Endothelial cell of umbilical vein (primary cell): ENCODE results near the gene PDCD11. TPM values are rescaled to one million over a fixed set of nuclear protein-coding genes. Genes with fewer than 3 reads are reported as not detected.

Experiments
- BruUV-seq: library from RNA; stranded (reverse); fragments of 400-500 nt; replicated peaks from 2 replicates; lab custom pipeline; 2021; lab: Mats Ljungman, UMichigan
- CTCF ChIA-PET: fragments of 300-600, 350-600 bp; sonication (Branson Sonifier 250); formaldehyde crosslinking; loops from one replicate; lab custom pipeline; 2021; ENCODE audit warnings: antibody characterized with exemption, inconsistent platforms; lab: Charles Lee
- POLR2A ChIA-PET: fragments of 300-600, 350-600 bp; sonication (Branson Sonifier 250); formaldehyde crosslinking; loops from one replicate; lab custom pipeline; 2021; ENCODE audit warnings: antibody characterized with exemption, inconsistent platforms; lab: Charles Lee
- DNase-seq: peaks from one replicate; pipeline ENCODE4 v3.0.0-alpha.2; 2011; ENCODE audit warnings: low read depth, low spot score
- FAIRE-seq: peaks from 2 replicates; lab custom pipeline; 2011; peaks lifted over from hg19 to GRCh38; lab: Jason Lieb, UNC
- H2AFZ ChIP-seq: 2 replicates; pipeline ENCODE4 v1.6.0; 2012; ENCODE audit warnings: low read depth, low read length, control low read depth, inconsistent platforms
- H3K27ac ChIP-seq: 2 replicates; pipeline ENCODE4 v1.5.1; 2011; ENCODE audit warnings: low read depth, mild to moderate bottlenecking, control low read depth, low read length, moderate library complexity; ENCODE audit not compliant: insufficient read depth
- H3K27me3 ChIP-seq, 2 experiments: 2 replicates each; pipeline versions ENCODE4 v1.6.0 to v1.6.1; 2011; ENCODE audit warnings: low read length in 2 of 2, mixed read lengths in 1 of 2; ENCODE audit not compliant: control insufficient read depth in 2 of 2, insufficient read depth in 2 of 2
- H3K36me3 ChIP-seq, 2 experiments: 2 replicates in 1 of 2; 3 replicates in 1 of 2; pipeline ENCODE4 v1.5.1; 2011; ENCODE audit warnings: low read length in 2 of 2, mild to moderate bottlenecking in 1 of 2, moderate library complexity in 1 of 2; ENCODE audit not compliant: control insufficient read depth in 2 of 2, insufficient read depth in 2 of 2; ENCODE audit errors: extremely low read depth in 1 of 2
- H3K4me1 ChIP-seq: 3 replicates; pipeline ENCODE4 v1.5.1; 2011; ENCODE audit warnings: mild to moderate bottlenecking, low read length; ENCODE audit not compliant: control insufficient read depth, insufficient read depth; ENCODE audit errors: extremely low read depth
- H3K4me2 ChIP-seq: 2 replicates; pipeline ENCODE4 v1.6.1; 2011; ENCODE audit warnings: low read length, control low read depth, mixed read lengths; ENCODE audit not compliant: insufficient read depth
- H3K4me3 ChIP-seq, 3 experiments: fragments of 200-600 bp in 1 of 3; sonication (generic), shearing (Covaris generic) in 1 of 3; replicated peaks in 1 of 3; 2 replicates each; pipeline ENCODE4 v1.5.1; 2011 to 2016; ENCODE audit warnings: control low read depth in 3 of 3, low read length in 3 of 3, mild to moderate bottlenecking in 2 of 3, inconsistent platforms in 1 of 3, low read depth in 1 of 3, moderate library complexity in 1 of 3; ENCODE audit not compliant: insufficient read depth in 1 of 3
- H3K79me2 ChIP-seq: 2 replicates; pipeline ENCODE4 v1.6.0; 2012; ENCODE audit warnings: low read length, inconsistent platforms; ENCODE audit not compliant: control insufficient read depth, insufficient read depth
- H3K9ac ChIP-seq: replicated peaks from 2 replicates; pipeline ENCODE3; 2011; ENCODE audit warnings: low read length, control low read depth; ENCODE audit not compliant: insufficient read depth; ENCODE audit errors: extremely low read depth
- H3K9me1 ChIP-seq: replicated peaks from 3 replicates; pipeline ENCODE4 v1.6.0; 2011; ENCODE audit warnings: mild to moderate bottlenecking, low read length; ENCODE audit not compliant: control insufficient read depth, insufficient read depth; ENCODE audit errors: extremely low read depth
- H3K9me3 ChIP-seq: replicated peaks from 2 replicates; pipeline ENCODE4 v1.5.1; 2012; ENCODE audit warnings: low read length, inconsistent platforms; ENCODE audit not compliant: control insufficient read depth, insufficient read depth
- H4K20me1 ChIP-seq: replicated peaks from 2 replicates; pipeline ENCODE3; 2011; ENCODE audit warnings: mild to moderate bottlenecking, low read length; ENCODE audit not compliant: control insufficient read depth, insufficient read depth; ENCODE audit errors: extremely low read depth
- EZH2 ChIP-seq: IDR thresholded peaks from 2 replicates; pipeline ENCODE4 v1.6.1; 2012; ENCODE audit warnings: borderline replicate concordance, low read depth, mild to moderate bottlenecking, moderate library complexity, low read length, inconsistent platforms; ENCODE audit not compliant: severe bottlenecking
- FOS ChIP-seq: IDR thresholded peaks from 2 replicates; pipeline ENCODE4 v1.6.1; 2011; ENCODE audit warnings: mild to moderate bottlenecking, low read length, moderate library complexity, borderline replicate concordance; ENCODE audit not compliant: insufficient read depth
- GATA2 ChIP-seq: IDR thresholded peaks from 2 replicates; pipeline ENCODE4 v1.7.0; 2011; ENCODE audit warnings: low read depth, mild to moderate bottlenecking, moderate library complexity, mixed read lengths, low read length; ENCODE audit not compliant: insufficient read length, insufficient read depth
- JUN ChIP-seq: IDR thresholded peaks from 2 replicates; pipeline ENCODE4 v1.6.1; 2011; ENCODE audit warnings: borderline replicate concordance, low read depth; ENCODE audit not compliant: insufficient read length, insufficient read depth
- MAX ChIP-seq: IDR thresholded peaks from 2 replicates; pipeline ENCODE4 v1.6.1; 2011; ENCODE audit not compliant: insufficient read depth, insufficient read length
- MYC ChIP-seq: IDR thresholded peaks from one replicate; pipeline ENCODE4 v1.6.1; 2011; ENCODE audit warnings: mild to moderate bottlenecking, low read depth, low read length
- POLR2A ChIP-seq: IDR thresholded peaks from 2 replicates; pipeline ENCODE4 v1.6.1; 2012; ENCODE audit warnings: low read depth, mild to moderate bottlenecking, control low read depth, low read length
- POLR2AphosphoS5 ChIP-seq: IDR thresholded peaks from 2 replicates; pipeline ENCODE4 v1.6.1; 2012; ENCODE audit warnings: low read depth, mild to moderate bottlenecking, control low read depth, low read length, moderate library complexity; ENCODE audit not compliant: insufficient read depth
- dilution Hi-C: fragments of 300-500 bp; cut with MboI; formaldehyde crosslinking; loops from one replicate; pipeline ENCODE4 v1.15.0; 2019; ENCODE audit warnings: low sequenced_read_pairs; ENCODE audit not compliant: extremely low pct_ligation_motif_present
- intact Hi-C: fragments of 100-400 bp; cut with micrococcal nuclease; formaldehyde crosslinking; loops from one replicate; pipeline ENCODE4 v1.10.0; 2022
- polyA plus RNA-seq, 4 experiments: library from polyadenylated mRNA; depleted of rRNA in 3 of 4; stranded (reverse) in 3 of 4; unstranded in 1 of 4; fragments of >200 nt; gene quantifications; 2 replicates each; pipeline versions ENCODE4 v1.2.1 to v1.2.3, GENCODE V29; 2011 to 2012; ENCODE audit warnings: missing spikeins in 1 of 4
- total RNA-seq: library from RNA; stranded (reverse); gene quantifications from 2 replicates; pipeline ENCODE4 v1.2.3, GENCODE V29; 2021
- TF ChIP-seq, protein P1 (sequence below), 2 donors: IDR thresholded peaks; 1 replicate in 1 of 2; 2 replicates in 1 of 2; pipeline ENCODE4 v1.5.1; 2011; ENCODE audit warnings: low read length in 2 of 2, mild to moderate bottlenecking in 2 of 2, moderate library complexity in 2 of 2, control low read depth in 1 of 2, inconsistent platforms in 1 of 2, low read depth in 1 of 2; ENCODE audit not compliant: insufficient read depth in 1 of 2; ENCODE audit errors: extremely low read depth in 1 of 2

PDCD11 gene
- total and polyA plus RNA-seq, 2 donors (not counting 3 experiments of a cell fraction or from before 2014, with no cell fraction given), result 12.6 to 52.7 TPM

DNA sequence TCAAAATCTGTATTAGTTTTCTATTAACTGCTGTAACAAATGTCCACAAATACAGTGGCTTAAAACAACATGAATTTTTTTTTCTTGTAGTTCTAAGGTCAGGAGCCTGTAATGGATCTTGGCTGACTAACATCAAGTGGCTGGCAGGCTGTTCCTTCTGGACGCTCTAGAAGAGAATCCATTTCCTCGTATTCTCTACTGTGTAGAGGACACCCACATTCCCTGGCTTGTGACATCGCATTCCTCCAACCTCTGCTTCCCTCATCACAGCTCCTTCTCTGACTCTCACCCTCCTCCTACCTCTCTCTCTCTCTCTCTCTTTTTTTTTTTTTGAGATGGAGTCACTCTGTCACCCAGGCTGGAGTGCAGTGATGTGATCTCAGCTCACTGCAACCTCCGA, 67.1 kb downstream of the PDCD11 start:
- TF ChIP-seq MYC (no peak), FOS (no peak), POLR2A (no peak), JUN (no peak), POLR2AphosphoS5 (no peak), EZH2 (no peak), GATA2 (no peak), MAX (no peak)
- TF ChIP-seq, protein P1, sequence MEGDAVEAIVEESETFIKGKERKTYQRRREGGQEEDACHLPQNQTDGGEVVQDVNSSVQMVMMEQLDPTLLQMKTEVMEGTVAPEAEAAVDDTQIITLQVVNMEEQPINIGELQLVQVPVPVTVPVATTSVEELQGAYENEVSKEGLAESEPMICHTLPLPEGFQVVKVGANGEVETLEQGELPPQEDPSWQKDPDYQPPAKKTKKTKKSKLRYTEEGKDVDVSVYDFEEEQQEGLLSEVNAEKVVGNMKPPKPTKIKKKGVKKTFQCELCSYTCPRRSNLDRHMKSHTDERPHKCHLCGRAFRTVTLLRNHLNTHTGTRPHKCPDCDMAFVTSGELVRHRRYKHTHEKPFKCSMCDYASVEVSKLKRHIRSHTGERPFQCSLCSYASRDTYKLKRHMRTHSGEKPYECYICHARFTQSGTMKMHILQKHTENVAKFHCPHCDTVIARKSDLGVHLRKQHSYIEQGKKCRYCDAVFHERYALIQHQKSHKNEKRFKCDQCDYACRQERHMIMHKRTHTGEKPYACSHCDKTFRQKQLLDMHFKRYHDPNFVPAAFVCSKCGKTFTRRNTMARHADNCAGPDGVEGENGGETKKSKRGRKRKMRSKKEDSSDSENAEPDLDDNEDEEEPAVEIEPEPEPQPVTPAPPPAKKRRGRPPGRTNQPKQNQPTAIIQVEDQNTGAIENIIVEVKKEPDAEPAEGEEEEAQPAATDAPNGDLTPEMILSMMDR (IDR thresholded peaks at IDR 0.05; ENCODE audit: extremely low read depth in 1 of 2, insufficient read depth in 1 of 2, low read depth in 1 of 2, low read length in 2 of 2), result no peak
- Histone ChIP-seq H3K4me1 (no peaks in the 10 kb centered on the region), H3K9me3 (no peaks in the 10 kb centered on the region), H3K79me2 (no peaks in the 10 kb centered on the region), H3K36me3 (no peaks in the 10 kb centered on the region), H3K4me3 (no peak overlapping the region), H3K9ac (no peak overlapping the region), H3K9me1 (no peaks in the 10 kb centered on the region), H3K27me3 (peaks cover 0 to 2% of the 10 kb centered on the region in 2 experiments), H3K27ac (no peak overlapping the region), H2AFZ (no peak overlapping the region), H4K20me1 (no peaks in the 10 kb centered on the region), H3K4me2 (no peak overlapping the region)
- no TSS peak for BruUV-seq
- DNase-seq, result no peak
- CTCF ChIA-PET, result no interaction called here
- POLR2A ChIA-PET, result no interaction called here
- intact Hi-C loops (no loop called here), dilution Hi-C loops (no loop called here)
- FAIRE-seq, result no peak
